GM21528 (cell line): ENCODE measurements around the gene MRTFB.
"Not testable (repeated sequence)": the region's sequence is repeated elsewhere in the genome, so short reads cannot be mapped to it uniquely, and the experiment has no call there.

Experiments used
- ATAC-seq: cut with Tn5 transposase; IDR thresholded peaks from one replicate; pipeline ENCODE4 v1.9.1; 2021; ENCODE audit warnings: mild to moderate bottlenecking, moderate library complexity; ENCODE audit not compliant: unreplicated experiment, low FRiP score

Gene MRTFB

DNA sequence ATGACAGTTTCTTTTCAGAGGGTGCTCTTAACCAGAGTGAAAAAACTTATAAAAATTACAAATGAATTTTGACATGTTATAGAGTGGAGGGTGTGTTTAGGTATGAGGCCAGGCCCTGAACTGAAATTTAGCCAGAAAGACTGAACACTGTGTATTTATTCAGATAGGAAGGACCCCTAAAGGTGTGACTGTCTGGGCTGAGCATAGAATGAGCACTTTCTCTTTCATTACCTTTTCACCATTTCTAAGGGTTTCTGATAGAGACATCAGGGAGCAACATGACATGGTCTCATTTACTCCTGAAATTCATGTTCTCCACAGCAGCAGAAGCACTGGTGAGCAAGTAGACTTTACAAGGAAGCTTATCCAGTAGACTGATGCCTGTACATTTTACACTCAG, 32.9 kb downstream of the MRTFB start:
- ATAC-seq = no peak

DNA sequence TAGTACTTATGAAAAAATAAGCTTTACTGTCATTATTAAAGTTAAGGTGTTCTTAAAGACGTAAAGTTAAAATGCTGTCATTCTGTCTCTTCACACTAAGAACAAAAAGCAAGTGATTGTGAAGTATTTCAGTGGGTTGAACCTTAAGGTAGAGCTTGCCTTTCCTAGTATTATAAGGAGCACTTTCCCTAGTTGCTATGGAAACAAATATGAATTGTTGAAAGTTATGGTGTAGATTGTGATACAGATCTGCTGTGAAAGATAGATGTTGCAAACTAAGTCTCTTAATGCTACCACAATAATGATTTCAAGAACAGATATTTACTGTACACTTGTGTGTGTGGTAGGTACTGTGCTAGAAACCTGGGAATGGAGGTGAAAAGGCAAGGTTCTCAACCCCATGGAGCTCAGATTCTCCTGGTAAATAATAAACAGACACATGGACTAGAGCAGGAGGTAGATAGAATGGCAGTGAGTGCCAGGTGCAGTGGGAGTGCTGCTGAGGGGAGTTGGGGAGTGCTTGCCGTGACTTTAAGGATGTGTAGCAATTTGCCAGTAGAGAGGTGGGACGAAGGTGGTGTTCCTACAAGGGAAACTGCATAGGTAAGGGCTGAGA, 34.7 kb downstream of the MRTFB start:
- ATAC-seq = no peak

DNA sequence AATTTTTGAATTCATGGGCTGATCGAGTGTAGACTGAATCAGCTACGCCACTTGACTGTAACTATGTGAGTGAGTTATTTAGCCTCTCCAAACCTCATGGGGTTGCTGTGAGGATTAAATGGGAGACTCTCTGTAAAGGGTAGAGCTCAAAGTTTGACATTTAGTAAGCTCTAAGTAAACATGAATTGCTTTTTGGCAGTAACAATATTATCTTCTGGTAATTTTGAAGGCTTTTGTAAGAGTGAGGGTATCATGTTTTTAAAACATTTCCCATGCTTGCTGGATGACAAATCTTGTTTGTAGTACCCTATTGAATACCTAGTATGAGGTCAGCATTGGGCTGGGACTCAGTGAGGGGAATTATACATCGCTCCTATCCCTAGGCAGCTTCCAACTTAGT, 35.3 kb downstream of the MRTFB start:
- no peak for ATAC-seq

DNA sequence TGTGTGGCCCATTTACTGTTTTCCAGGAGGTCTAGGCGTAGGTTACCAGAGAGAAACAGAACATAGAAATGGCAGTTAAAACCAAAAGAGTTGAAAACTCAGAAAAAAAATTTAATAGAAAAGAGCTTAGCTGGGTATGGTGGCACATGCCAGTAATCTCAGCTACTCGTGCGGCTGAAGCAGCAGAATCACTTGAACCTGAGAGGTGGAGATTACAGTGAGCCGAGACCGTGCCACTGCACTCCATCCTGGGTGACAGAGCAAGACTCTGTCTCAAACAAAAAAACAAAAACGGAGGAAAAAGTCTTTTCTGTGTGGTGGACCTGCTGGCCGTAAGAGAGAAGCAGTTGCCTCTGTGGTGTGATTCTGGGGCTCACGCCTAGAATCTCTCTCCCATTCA, 35.8 kb downstream of the MRTFB start:
- no peak for ATAC-seq

DNA sequence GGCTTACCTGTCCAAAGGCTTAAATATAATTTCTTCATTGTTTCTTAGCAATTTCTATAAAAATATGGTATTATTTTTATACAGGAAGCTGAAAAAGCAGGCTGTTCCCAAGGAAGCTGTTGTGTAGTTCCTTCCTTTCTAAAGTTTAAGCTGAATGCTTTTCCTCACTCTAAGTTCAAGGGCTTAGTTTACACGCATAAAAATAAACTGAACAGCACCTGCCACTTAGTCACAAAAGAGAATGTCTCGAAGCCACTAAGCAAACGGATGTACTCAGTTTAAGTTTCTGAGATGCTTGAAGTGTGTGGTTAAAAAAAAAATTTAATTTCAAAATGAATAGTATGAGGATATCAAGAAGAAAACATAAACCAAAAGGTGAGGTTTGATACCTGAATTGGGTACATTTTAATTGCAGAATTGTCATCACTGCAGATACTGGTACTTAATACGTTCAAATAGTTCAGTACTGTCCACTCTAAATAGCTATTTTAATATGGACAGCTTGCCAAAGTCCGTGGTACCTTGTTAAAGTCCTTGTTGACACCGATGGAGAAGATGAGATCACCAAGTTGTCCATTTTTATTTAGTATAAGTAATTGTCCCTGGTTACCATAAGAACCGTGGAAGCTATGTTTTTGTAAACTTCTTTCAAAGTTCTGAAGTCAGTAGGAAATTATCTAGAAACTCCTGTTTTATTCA, 38.1 kb downstream of the MRTFB start:
- no peak for ATAC-seq

DNA sequence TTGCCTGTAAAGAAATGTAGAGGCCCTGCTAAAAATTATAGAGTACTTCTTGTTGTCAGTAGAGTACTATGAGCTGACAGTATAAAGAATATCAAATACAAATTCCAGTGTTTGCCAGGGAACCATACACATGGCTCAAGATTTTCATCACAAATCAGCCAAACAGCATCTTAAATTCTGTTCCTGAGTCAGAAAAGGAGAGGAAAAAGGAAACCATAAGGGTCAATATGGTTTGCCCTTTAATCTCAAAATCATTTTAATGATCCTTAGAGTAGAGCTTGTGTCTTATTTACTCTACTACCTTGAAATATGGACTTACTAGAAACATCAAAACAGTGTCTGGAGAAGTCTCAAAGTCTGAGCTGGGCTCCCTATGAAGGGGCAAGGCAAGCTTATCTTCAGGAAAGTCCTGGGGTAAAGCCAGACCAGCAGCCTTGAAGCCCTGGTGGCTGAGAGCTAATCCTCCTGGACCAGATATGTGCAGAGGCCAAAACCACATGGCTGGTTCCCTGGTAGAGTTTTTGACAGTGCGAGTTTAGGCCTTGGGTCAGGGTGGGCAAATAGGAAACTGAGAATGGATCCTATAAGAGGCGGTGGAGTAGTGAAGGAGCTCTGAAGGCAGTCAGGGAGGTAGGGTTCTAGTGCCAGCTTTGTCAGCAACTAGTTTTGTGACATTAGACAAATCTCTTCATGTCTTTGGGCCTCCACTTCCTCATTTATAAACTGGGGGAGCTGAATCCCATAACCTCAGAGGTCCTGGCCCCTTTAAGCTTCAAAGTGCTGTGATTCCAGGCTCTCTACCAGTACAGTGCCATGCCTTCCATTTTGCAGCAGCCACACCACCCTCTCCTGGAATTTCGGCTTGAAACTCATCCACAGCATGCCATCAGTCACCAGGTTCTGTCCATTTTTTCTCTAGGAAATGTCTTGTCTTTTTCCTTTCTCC, 38.9 kb downstream of the MRTFB start:
- no peak for ATAC-seq

DNA sequence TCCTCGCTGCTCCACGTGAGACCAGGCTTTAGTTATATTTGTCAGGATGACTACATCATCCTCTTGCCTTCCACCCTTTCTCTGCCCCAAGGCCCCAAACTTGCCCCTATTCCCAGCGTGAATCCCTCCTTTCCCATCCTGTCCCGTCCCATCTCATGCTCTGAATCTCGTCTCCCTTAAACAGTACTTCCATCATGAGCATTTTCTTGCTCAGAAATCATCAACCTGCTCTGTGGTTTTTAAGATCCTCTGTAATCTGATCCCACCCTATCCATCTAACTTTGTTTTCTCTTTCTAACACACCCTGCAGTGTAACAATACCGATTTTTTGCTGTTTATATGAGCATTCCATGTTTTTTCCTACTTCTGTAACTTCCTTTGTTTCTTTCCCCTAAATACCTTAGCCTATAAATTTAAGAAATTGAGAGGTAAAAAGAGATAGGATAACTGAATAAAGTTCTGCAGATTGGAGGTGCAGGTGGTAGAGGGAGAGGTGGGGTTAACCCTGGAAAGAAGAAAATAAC, 39.7 kb downstream of the MRTFB start:
- ATAC-seq = no peak

DNA sequence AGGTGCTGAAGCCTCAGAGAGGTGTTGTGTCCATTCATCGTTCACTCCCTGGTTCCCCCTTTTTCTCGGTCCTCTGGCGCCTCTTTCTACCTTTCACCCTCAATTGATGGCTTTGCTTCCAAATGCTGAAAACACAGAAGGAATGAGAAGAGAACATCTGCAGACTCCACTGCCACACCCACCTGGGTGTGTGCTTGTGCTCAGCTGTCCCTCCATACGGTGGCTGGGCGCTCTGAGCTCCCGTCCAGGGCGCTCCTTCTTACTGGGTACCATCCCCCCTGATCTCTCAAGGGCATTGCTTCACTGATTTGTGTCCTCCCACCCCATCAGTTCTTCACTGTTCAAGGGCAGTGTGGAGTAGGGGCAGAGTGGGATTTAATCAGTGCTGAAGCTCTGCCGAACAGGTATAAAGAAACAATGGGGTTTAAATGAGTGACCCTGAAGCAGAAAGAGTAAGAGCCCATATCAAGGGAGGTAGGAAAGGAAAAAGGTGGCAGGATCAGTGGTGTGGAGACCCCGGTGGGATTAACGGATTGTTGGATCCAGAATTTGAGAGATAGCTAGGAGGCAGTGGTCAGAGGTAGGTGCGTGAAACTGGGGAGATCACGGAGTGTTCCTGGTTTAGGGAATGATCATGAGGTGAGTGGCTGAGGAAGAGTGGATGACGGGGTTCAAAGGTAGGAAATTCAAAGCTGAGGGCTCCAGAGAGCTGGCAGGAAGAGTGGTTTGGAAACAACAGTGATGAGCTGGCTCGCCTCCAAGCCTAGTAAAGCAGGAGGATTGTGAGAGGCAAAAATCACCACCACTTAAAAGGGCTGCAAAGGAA, 40.8 kb downstream of the MRTFB start:
- no peak for ATAC-seq

DNA sequence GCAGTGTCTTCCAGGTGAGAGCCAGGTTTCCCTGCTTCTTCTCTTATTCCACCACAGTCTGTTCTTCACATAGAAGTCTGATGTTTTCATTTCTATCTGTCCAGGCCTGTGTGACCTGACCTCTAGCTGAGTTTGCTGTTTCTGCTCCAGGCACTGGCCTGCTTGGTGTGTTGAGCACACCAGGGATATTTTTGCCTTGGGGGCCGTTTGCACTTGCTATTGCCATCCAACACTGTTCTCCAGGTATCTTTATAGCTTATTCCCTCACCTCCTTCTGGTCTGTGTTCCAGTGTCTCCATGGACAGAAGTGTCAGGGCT, 41.4 kb downstream of the MRTFB start:
- no peak for ATAC-seq

DNA sequence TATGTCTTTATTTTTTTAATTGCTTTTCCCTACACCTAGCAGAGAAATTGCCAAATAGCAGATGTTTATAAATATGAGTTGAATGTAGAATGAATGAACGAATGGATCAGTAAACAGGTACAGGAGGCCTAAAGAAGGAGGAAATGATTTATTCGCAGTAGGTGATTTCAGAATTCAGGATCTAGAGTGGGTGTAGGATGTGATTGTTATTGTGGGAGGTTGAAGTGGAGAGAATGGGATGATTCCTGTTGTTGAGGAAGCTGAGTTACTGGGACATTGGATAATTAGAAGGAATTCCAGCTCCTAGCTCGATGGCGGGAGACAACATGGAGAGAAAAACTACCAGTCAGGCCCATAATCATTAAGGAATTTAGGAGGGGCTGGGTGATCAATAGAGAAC, 42.2 kb downstream of the MRTFB start:
- ATAC-seq = no peak

DNA sequence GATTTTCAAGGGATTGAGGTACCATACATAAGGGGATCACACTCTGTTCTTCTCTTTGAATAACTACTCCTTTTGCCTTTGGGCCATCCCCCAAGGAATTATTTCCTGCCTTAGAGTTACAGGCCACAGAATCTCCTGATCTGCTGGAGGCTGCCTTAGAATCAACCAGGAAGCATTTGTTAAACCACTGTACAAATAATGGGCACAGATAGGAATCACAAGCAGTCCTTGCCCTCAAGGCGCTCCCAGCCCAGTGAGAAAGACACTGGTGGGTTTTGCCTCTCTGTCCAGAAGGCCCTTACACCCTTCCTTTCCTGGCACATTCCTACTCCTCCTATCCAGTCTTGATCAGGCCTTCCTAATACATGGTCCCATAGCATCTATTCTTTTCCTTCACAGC, 45.9 kb downstream of the MRTFB start:
- ATAC-seq = no peak

DNA sequence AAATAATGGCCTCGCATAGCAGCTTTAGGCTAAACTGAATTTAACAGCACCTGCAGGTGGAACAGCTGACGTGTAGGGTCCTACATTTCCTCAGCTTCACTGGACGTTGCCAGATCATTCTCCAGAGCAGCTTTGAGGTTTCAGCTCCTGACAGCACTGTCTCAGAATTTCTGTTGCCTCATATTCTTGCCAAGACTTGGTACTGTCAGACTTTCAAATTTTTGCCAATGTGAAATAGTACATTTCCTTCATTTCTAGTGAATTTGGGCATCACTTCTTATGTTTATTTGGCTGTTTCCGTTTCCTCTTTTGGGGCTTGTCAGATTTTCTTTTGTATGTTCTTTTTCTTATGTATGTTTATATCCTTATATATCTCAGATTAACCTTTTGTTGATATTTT, 48.7 kb downstream of the MRTFB start:
- no peak for ATAC-seq

DNA sequence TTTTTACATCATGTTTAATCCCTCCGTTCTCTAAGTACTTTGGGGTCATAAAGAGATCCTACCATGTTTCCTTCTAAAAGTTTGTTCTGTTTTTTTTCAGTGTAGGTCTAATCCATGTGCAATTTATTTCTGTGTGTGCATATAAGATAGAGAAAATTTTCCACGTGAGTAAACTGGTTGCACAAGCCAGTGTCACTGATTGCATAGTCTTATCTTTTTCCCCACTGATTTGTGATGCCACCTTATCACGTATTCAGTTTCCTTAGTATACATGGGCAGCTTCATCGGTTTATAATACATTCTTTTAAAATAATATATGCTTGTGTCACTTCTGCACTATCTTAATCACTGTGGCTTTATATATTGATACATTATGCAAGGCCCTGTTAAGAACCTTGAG, 49.2 kb downstream of the MRTFB start:
- ATAC-seq = no peak

DNA sequence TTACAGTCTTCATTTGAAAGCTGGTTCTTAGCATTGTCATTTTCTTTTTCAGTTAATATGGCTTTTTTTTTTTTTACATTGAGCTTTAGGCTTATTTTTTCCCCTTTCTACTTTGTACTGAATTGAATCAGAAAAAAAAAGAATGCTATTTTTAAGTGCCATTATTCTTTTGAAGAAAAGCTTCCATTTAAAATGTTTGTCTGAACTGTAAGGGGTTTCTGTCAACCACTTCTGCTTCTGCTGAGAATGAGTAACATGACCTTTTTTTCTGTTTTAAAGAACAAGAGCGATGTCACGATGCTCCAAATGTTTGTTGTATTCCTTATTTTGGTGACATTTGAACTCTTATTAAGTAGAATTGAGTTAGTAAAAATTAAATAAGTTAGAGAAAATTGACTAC, 50.0 kb downstream of the MRTFB start:
- no peak for ATAC-seq

DNA sequence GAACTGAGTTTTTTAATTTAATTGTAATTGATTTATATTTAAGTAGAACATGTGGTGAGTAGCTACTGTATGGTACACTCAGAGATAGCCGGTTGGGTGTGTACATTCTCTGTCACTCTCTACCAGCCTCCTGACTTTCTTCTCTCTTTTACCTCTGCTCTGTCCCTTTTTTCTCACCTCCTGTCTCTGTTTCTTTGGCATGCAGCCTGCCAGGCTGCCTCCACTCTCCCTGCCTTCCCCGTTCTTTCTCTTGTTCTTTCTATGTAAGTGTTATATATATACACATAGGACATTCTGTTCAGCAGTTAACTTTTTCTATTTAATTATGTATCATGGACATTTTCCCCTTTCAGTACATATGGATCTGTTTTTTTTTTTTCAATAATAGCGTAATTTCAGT, 50.8 kb downstream of the MRTFB start:
- no peak for ATAC-seq

DNA sequence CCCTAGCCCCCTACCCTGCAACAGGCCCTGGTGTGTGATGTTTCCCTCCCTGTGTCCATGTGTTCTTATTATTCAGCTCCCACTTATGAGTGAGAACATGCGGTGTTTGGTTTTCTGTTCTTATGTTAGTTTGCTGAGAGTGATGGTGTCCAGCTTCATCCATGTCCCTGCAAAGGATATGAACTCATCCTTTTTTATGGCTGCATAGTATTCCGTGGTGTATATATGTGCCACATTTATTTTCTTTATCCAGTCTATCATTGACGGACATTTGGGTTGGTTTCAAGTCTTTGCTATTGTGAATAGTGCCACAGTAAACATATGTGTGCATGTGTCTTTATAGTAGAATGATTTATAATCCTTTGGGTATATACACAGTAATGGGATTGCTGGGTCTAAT, 51.3 kb downstream of the MRTFB start:
- not testable (repeated sequence) for ATAC-seq

DNA sequence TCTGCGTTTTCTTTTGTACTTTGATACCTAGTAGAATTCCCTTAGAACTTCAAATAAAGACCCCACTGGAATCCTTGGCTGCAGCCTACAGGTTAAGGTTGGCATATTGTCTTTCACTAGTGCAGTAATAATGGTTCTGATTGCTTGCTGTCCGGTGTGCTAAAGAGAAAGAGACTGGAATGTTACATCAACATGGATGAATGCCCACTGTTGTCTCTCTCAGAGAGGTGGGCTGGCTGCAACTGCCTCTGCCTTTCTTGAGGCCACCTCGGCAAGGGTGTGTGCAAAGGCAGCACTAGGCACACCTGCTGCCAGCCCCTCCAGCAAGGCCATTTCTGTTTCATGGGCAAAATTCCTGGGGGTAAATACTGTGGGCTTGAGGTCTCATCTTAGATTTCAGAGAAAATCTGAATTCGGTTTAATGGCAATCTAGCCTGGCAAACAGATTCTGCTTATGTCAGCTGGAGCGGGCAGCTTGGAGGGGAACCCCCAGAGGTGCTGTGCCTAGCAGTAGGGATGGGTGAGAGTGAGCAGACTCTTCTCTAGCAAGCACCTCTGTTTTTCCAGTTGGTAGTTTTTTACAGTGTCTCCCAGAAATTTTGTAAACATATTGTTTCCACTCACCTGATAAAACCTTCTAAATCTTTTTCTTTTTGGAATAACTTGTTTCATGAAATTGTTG, 54.0 kb downstream of the MRTFB start:
- ATAC-seq = no peak

DNA sequence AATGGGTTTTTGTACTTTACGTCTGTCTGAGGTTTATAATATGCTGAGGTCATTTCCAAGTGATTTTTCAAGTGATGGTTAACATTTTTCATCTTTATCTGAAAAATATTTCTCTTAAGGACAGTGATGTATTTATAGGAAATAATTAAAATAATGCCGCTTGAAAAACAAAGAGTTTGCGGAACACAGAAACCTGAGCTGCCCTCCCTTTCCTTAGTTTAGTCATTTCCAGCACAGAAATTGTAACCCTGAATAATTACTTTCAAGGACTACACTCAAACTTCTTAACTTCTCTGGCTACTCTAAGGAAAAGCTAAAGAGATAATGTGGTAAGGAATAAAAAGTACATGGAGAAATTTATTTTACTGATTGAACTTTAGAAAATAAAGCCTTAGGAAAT, 54.6 kb downstream of the MRTFB start:
- no peak for ATAC-seq

DNA sequence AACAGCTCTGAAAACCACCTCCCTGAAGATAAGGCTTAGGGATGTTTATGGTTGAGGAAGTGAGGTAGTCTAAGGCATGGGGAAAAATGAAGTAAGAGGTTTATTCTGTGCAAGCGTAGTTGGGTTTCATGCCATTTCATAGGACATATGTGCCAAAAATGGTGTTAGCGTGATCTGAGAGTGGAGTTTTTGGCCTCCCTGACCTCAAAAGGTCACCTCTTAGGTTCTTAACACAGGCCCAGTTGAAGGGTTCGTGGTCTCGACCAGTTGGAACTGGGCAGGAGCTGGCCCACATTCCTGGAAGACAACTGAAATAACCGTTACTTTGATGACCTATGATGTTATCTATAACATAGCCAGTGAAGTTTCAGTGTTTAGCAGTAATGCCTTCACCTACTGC, 57.0 kb downstream of the MRTFB start:
- ATAC-seq = no peak

DNA sequence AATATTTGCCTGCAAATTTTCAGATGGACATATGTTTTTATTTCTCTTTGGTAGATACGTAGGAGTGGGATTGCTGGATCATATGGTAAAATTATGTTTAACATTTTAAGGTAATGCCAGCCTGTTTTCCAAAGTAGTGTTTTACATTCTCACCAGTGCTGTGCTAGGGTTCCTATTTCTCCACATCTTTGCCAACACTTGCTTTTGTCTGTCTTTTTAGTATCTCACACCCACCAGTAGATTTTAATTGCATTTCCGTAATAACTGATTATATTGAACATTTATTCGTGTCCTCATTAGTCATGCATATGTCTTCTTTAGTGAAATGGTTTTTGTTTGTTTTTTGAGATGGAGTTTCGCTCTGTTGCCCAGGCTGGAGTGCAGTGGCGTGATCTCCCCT, 58.4 kb downstream of the MRTFB start:
- no peak for ATAC-seq
